Activated CD4-positive, alpha-beta T cell treated with anti-CD3 and anti-CD28 coated beads for 1 hour (primary cell): ENCODE measurements around the gene HELZ2.
A peak's percentile ranks its signal among the peaks of the same experiment; 100 is the strongest.
"Not testable (repeated sequence)": the region's sequence is repeated elsewhere in the genome, so short reads cannot be mapped to it uniquely, and the experiment has no call there.

Experiments
- DNase-seq: peaks from one replicate; pipeline ENCODE4 v3.0.0-alpha.2; 2020

Gene HELZ2

DNA sequence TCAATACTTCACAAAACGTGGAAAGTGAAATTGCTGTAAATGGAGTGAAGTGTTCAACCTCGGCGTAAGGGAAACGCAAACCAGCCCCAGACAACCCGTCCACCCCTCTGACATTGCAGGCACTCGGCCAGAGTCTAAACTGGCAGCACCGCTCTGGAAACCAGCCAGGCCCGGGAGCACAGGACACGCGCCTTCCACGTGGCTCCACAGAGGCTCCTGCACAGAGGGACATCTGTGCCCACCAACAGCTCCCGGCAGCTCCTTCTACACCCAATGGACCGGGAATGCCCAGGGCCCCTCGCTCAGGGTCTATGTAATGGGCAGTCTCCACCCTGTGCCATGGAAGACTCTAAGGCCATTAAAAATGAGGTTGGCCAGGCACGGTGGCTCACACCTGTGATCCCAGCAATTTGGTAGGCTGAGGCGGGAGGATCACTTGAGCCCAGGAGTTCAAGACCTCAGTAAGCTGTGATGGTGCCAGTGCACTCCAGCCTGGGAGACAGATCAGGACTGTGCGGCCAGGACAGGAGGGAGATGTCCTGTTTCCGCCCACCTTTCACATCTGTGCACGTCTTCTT, 3.4 kb upstream of the HELZ2 start:
- DNase-seq = no peak

- DNase-seq = no peak
Observed at GRCh38 chr20:63576311-63576710, 2.3 kb upstream of the HELZ2 start.

DNA sequence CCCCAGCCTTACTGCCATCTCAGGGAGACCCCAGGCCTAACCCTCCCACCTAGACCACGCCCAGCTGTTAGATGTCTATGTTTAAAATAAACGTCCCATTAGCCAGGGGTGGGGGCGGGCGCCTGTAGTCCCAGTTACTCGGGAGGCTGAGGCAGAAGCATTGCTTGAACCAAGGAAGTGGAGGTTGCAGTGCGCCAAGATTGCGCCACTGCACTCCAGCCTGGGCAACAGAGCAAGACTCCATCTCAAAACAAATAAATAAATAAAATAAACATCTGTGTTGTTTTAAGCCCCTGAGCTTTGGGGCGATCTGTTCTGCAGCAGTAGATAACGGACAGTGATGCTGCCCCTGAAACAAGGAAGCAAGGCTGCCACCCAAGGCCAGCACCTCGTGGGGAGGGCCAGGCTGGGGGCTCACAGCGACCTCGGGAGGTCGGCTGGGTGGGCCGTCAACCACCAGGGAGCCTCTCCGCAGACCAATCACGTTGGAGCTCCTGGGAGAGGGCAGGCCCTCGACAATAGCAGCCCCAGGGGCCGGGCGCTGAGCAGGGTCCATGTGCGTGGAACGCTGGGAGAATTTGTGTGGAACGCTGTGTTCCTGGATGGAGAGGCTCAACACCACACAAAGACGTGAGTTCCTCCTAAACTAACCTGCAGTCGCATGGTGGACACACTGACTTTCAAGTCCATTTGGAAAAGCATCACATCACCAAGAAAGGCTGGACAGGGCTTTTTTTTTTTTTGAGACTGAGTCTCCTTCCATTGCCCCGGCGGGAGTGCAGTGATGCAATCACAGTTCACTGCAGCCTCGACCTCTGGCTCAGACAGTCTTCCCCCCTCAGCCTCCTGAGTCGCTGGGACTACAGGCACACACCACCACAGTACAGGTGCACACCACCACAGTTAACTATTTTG, 1.0 kb upstream of the HELZ2 start:
- DNase-seq = no peak

GRCh38 chr20:63573647-63574131, 350 bp downstream of the HELZ2 start:
- no peak for DNase-seq

DNA sequence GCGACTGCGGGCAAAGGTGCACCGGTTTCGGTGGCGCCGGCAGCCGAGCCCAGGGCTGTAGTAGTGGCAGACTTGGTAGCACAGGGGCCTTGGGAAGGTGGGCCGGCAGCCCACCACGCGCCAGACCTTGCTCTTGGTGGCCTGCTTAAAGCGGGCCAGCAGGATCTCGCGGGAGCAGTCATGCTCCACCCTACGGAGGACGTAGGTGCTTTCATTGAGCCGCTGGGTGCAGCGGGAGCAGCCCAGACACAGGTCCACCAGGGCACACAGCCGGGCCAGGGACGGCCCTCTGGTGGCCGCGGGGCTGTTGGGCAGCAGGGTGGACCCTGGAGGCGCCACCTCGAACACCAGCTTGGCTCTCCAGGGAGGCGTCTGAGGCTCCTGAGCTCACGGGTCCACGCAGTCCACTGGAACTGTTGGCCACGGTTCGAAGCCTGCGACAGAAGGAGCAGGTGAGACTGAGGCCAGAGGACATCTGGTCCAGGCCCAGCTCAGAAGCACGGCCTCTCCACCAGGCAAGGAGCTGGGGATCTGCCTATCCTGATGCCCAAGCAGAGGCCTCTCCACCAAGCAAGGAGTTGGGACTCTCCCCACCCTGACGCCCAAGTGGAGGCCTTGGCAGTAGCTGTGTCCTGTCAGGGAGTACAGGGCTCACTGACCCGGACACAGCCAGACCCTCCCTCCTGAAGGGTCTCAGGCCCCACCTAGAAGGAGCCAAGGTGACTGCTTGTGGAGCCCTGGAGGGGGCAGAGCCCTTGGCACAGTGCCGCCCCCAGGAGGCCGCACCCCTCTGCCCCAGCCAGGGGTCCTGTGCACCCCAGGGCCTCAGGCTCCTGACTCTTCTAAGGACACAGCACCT, 1.0 kb downstream of the HELZ2 start:
- DNase-seq = peak; percentile 15

DNA sequence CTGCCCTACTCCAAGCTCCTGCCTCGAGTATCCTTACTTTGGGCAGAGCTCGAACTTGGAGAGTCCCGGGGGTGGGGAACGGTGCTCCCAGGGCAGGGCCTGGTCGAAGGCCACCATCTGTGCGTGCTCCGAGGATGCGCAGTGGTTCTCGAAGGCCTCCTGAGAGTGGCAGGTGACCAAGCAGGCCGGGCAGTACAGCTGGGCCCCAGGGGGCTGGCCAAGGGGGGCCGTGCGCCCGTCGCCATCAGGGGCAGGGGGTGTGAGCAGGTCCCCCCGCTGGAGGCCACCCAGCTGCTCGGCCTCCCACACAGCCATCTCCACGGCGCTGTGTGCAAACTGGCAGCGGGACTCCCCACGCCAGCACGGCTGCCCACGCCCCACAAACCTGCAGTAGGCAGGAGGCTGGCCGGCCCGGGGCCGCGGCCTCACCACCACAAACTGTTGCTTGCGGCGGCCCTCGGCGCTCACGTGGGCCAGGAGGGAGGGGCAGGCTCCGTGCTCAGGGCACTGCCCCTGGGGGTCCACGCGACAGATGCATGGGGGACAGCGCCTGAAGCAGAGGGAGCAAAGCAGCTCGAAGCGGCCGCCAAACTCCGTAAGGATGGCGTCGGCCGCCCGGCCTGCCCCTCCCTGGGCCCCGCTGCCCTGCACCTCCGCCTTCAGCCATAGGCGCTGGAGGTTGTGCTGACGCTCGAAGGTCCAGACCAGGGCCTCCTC, 1.8 kb downstream of the HELZ2 start:
- DNase-seq = no peak

DNA sequence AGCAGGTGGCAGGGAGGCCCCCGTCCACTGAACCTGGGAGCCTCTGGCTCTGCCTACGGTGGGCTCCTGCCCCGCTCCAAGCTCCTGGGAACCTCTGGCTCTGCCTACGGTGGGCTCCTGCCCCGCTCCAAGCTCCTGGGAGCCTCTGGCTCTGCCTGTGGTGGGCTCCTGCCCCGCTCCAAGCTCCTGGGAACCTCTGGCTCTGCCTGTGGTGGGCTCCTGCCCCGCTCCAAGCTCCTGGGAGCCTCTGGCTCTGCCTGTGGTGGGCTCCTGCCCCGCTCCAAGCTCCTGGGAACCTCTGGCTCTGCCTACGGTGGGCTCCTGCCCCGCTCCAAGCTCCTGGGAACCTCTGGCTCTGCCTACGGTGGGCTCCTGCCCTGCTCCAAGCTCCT, 3.0 kb downstream of the HELZ2 start:
- not testable (repeated sequence) for DNase-seq

DNA sequence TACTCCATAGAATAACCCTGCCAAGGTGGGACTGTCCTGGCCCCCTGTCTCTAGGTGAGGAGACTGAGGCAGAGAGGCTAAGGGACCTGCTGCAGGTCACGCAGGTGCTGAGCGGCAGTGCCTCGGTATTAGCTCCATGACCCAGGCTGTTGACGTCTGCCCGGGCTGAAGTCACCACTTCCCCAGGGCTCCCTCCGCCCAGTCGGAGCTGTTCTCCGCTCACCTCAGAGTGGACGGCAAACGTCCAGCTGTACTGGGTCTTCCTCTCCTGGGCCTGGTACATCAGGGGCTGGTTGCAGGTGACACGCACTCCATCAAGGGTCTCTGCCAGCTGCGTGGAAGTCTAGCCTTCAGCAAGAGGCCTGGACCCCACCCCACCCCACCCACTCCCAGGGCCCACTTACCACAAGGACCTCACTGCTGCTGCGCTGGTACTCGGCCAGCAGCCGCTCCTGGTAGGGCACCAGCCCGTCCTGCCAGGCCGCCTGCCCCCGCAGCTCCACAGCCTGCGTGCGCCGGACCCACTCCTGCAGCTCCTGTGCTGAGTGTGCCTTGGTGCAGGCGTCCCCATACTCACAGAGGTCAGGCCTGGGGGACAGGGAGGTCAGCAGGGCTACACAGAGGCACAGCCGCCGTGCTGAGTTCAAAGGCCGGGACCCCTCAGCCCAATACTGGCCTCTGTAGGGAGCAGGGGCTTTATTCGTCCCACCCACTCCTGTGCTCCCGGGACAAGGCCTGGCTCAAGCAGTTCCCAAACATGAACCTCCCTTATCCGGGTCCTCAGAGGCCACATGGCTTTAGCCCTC, 3.6 kb downstream of the HELZ2 start:
- DNase-seq = no peak

GRCh38 chr20:63568986-63569949, 4.8 kb downstream of the HELZ2 start:
- no peak for DNase-seq

- no peak for DNase-seq
Observed at GRCh38 chr20:63568170-63568981, 5.7 kb downstream of the HELZ2 start.

DNA sequence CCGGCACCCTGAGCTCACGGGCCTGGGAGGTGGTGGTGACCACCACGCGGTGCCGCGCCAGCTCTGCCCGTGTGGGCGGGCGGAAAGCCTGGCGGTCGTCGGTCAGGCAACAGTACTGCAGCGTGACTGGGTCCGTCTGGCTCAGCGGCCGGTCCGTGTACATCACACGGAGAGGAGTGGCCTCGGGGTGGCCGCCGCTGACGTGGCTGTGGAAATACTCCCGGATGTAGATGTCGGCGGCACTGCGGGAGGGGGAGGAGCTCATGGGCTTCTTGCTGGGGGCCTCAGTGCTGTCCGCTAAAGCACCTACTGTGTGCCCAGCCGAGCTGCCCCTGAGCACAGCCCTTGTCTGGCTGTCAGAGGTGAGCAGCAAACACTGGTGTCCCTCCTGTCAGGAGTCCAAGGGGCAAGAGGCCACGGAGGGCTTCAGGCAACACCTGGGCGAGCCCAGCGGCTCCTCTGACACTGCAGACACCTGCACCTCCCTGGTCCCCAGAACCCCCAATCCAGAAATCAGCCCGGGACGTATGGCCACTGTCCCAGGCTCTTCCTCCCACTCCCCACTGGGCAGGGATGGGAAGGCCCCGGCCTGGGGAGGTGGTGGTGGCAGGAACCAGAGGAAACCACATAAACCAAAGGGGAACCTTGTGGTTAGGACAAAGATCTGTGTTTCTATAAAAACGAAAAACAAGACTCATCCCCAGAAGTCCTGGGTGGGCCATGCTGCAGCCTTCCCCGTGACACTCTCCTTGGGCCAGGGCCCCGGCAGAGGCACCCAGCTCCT, 6.5 kb downstream of the HELZ2 start:
- DNase-seq = no peak

GRCh38 chr20:63567136-63567385, 7.0 kb downstream of the HELZ2 start:
- no peak for DNase-seq

DNA sequence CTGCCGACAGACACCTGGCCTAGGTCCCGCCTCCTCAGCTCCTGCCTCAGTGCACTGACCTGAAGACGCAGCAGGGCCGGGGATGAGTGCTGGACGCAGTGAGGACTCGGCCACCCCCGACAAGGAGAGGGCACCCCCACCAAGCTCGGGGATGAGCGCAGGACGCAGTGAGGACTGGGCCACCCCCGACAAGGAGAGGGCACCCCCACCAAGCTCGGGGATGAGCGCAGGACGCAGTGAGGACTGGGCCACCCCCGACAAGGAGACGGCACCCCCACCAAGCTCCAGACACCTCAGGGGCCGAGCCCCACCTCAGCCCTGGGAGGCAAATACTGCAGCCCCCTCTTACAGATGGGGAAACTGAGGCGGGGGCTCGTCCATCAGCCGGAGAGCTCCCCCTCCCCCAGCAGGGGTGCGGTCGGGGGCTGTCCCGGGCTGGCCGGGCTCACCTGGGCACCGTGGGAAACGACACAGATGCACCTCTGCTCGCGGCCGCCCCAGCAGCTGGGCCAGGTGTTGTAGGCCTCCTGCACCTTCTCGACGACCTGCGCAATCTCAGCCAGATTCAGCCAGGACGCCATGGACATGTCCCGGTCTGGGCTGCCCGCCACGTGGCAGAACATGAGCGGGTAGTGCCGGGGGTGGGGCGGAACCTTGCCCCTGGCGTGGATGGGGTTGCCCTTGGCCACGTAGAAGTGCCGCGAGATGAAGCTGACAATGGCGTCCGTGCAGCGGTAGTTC, 7.5 kb downstream of the HELZ2 start:
- DNase-seq = no peak

DNA sequence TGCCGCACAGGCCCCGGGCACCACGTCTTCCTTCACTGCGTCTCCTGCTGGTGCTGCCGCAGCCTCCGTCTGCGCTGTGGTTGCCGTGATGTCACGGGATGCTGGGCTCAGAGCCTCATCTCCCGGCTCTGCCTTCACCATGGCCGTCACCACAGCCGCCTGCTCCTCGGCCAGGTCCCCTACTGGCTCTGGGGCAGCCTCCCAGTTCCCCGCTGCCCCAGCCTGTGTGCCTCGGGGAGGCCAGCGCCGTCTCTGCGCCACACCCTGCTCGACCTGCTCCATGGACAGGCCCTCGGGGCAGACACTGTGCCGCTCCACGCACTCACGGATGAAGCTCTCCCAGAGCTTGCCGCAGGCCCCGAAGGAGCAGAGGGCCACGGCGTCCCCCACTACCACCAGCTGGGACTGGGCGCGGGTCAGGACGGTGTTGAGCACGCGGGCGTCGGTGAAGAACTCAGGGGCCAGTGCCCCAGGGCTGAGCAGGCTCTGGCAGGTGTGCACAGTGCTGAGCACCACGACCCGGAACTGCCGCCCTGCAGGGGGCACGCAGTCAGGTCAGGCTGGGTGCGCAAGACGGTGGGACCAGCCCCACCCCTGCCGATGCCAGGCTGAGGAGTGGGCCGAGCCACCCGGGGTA, 8.2 kb downstream of the HELZ2 start:
- no peak for DNase-seq

DNA sequence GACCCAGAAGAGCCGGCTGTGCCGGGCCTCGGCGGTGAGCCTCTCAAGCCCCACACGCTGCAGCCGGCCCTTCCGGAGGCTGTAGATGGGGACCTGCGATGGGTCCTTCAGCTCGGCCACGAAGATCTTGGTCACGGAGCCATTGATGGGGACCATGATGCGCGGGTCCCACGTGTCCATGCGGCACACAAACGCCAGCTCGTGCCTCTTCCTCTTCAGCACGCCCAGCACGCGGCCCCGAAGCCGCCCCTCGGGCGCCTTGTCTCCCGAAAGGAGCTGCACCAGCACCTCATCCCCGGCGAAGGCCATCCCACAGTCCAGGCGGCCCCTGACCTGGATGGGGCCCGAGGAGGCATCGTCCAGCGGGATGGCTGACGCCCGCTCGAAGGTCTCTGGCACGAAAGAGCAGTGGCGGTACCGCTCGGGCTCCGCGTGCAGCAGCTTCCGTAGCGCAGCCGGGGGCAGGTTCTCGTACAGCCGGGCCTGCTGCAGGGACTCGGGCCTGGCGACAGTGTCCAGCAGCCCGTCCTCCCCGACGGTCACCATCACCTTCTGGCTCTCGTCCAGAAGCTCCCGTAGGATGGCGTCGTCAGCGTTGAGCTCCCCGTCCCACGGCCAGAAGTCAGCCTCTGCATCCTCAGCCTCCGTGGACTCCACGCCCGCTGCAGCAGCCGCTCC, 8.9 kb downstream of the HELZ2 start:
- DNase-seq = no peak

DNA sequence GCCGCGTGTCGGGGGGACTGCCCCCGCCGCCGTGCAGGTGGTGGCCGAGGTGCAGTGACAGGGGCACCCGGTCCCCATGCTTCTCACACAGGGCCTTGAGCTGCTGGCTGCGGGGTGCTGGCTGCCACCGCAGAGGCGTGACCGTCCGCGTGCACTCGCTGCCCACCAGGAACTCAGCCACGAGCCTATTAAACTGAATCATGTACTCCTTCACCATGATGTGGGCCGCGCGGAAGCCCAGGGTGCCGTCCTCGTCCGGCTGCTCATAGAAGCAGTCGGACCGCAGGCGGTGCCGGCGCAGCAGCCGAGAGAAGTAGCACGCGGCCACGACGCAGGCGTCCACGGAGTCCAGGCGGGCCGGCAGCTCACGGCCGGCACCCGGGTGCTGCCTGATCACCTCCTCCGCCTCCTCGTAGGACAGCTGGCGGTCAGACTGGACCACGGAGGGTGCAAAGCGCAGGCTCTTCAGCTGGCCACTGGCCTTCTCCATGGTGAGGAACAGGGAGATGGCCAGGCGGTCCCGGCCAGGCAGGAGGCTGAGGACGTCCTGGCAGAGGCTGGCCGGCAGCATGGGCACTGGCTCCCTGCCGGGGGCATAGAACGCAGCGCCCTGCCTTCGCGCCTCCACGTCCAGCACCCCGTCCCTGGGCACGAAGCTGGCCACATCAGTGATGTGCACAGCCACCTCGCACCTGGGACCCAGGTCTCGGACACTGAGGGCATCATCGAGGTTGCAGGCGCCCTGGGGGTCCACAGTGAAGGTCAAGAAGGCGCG, 9.8 kb downstream of the HELZ2 start:
- no peak for DNase-seq
